Neuronal stem cell (in vitro differentiated cells): ENCODE data around the gene HYAL3.

Experiments used
- DNase-seq: peaks from one replicate; pipeline ENCODE4 v3.0.0-alpha.2; 2013; ENCODE audit warnings: low spot score
- H2AFZ ChIP-seq: one replicate; pipeline ENCODE4 v1.6.1; 2013; ENCODE audit warnings: mild to moderate bottlenecking, low read length, inconsistent platforms
- H2AK5ac ChIP-seq: 2 replicates; pipeline ENCODE4 v1.6.1; 2013; ENCODE audit warnings: low read depth, mild to moderate bottlenecking, inconsistent platforms, low read length, moderate library complexity, mixed read lengths
- H2BK120ac ChIP-seq: 2 replicates; pipeline ENCODE4 v1.6.1; 2013; ENCODE audit warnings: low read depth, mild to moderate bottlenecking, inconsistent platforms, low read length, moderate library complexity, mixed read lengths
- H2BK12ac ChIP-seq: one replicate; pipeline ENCODE4 v1.6.1; 2013; ENCODE audit warnings: low read length, inconsistent platforms
- H2BK15ac ChIP-seq: 2 replicates; pipeline ENCODE4 v1.6.1; 2013; ENCODE audit warnings: mild to moderate bottlenecking, low read length, inconsistent platforms, mixed read lengths
- H2BK5ac ChIP-seq: one replicate; pipeline ENCODE4 v1.6.1; 2013; ENCODE audit warnings: inconsistent platforms, mild to moderate bottlenecking, low read length, moderate library complexity
- H3K14ac ChIP-seq: one replicate; pipeline ENCODE4 v1.6.1; 2013; ENCODE audit warnings: low read length, inconsistent platforms
- H3K18ac ChIP-seq: 2 replicates; pipeline ENCODE4 v1.6.1; 2013; ENCODE audit warnings: low read length, inconsistent platforms
- H3K23ac ChIP-seq: 2 replicates; pipeline ENCODE4 v1.6.1; 2013; ENCODE audit warnings: low read depth, mild to moderate bottlenecking, mixed read lengths, low read length, inconsistent platforms; ENCODE audit not compliant: poor library complexity
- H3K27ac ChIP-seq: replicated peaks from 3 replicates; pipeline ENCODE4 v1.5.1; 2013; ENCODE audit warnings: low read length, inconsistent platforms
- H3K27me3 ChIP-seq, 3 experiments: 2 replicates each; pipeline ENCODE4 v1.6.1; 2013; ENCODE audit warnings: low read length in 3 of 3, mild to moderate bottlenecking in 2 of 3, inconsistent platforms in 1 of 3, low read depth in 1 of 3, mixed read lengths in 1 of 3, moderate library complexity in 1 of 3; ENCODE audit not compliant: control insufficient read depth in 3 of 3, insufficient read depth in 3 of 3
- H3K36me3 ChIP-seq, 2 donors: replicated peaks in 1 of 2; 2 replicates each; pipeline ENCODE4 v1.6.1; 2013; ENCODE audit warnings: low read length in 2 of 2; ENCODE audit not compliant: control insufficient read depth in 2 of 2, insufficient read depth in 2 of 2
- H3K4ac ChIP-seq: 2 replicates; pipeline ENCODE4 v1.6.1; 2013; ENCODE audit warnings: inconsistent platforms, mild to moderate bottlenecking, low read length, moderate library complexity
- H3K4me1 ChIP-seq, 2 donors: 1 replicate in 1 of 2; 2 replicates in 1 of 2; pipeline ENCODE4 v1.6.1; 2013; ENCODE audit warnings: low read length in 2 of 2, low read depth in 1 of 2; ENCODE audit not compliant: control insufficient read depth in 2 of 2, insufficient read depth in 1 of 2
- H3K4me2 ChIP-seq: one replicate; pipeline ENCODE4 v1.6.1; 2013; ENCODE audit warnings: mild to moderate bottlenecking, low read length, inconsistent platforms; ENCODE audit not compliant: insufficient read depth, poor library complexity, severe bottlenecking
- H3K4me3 ChIP-seq, 2 donors: 2 replicates each; pipeline ENCODE4 v1.5.1; 2013; ENCODE audit warnings: low read length in 2 of 2, mild to moderate bottlenecking in 2 of 2, inconsistent platforms in 1 of 2, moderate library complexity in 1 of 2
- H3K79me1 ChIP-seq: one replicate; pipeline ENCODE4 v1.6.1; 2013; ENCODE audit warnings: low read depth, mild to moderate bottlenecking, inconsistent platforms, low read length, moderate library complexity
- H3K9ac ChIP-seq: one replicate; pipeline ENCODE4 v1.6.1; 2013; ENCODE audit warnings: mild to moderate bottlenecking, low read depth, low read length, inconsistent platforms; ENCODE audit not compliant: poor library complexity
- H3K9me3 ChIP-seq, 2 donors: replicated peaks in 1 of 2; 2 replicates each; pipeline versions ENCODE3 to v1.6.1; 2013; ENCODE audit warnings: low read length in 2 of 2, mild to moderate bottlenecking in 2 of 2, inconsistent platforms in 1 of 2, low read depth in 1 of 2, mixed read lengths in 1 of 2, moderate library complexity in 1 of 2; ENCODE audit not compliant: control insufficient read depth in 2 of 2, insufficient read depth in 1 of 2
- H4K8ac ChIP-seq: one replicate; pipeline ENCODE4 v1.6.1; 2013; ENCODE audit warnings: low read depth, mild to moderate bottlenecking, inconsistent platforms, low read length, moderate library complexity
- H4K91ac ChIP-seq: one replicate; pipeline ENCODE4 v1.6.1; 2013; ENCODE audit warnings: low read length, low read depth, mild to moderate bottlenecking, inconsistent platforms; ENCODE audit not compliant: poor library complexity
- WGBS, 2 donors: extraction: QIAGEN DNeasy Blood & Tissue Kit; methylation state at CpG; one replicate each; pipeline ENCODE4 v1.1.7; 2013; ENCODE audit warnings: missing lambda C conversion rate in 2 of 2, mixed read lengths in 1 of 2; ENCODE audit not compliant: insufficient read length in 2 of 2, insufficient replicate concordance in 1 of 2; ENCODE audit errors: extremely low coverage in 2 of 2; 5-methylcytosine and 5-hydroxymethylcytosine counted together

Gene HYAL3

GRCh38 chr3:50327129-50327528 lies 27.9 kb upstream of the HYAL3 start:
- H3K27ac ChIP-seq = no peak overlapping the region
- no peak overlapping the region for H2BK15ac ChIP-seq
- H2BK120ac ChIP-seq = no peak overlapping the region
- no peaks in the 10 kb centered on the region for H3K27me3 ChIP-seq
- H3K9ac ChIP-seq = no peak overlapping the region
- H2AFZ ChIP-seq = no peak overlapping the region
- peak overlapping the region; percentile 94 for H3K4me2 ChIP-seq
- no peaks in the 10 kb centered on the region for H3K9me3 ChIP-seq
- H3K4me3 ChIP-seq = peak overlapping the region; percentile 74 to 98
- H3K4me1 ChIP-seq = peaks cover 17% of the 10 kb centered on the region in 2 donors
- H3K14ac ChIP-seq = no peak overlapping the region
- no CpG with 5 or more reads among the region's 4 CpGs for WGBS, 2 donors
- H3K79me1 ChIP-seq = peaks cover 10% of the 10 kb centered on the region
- H3K36me3 ChIP-seq = peaks cover 39 to 61% of the 10 kb centered on the region in 2 donors
- H4K91ac ChIP-seq = no peak overlapping the region
- H3K23ac ChIP-seq = no peak overlapping the region
- H2BK12ac ChIP-seq = no peak overlapping the region
- DNase-seq = no peak
- H3K4ac ChIP-seq = no peak overlapping the region
- H2AK5ac ChIP-seq = no peak overlapping the region
- no peak overlapping the region for H3K18ac ChIP-seq
- peak overlapping the region; percentile 26 for H2BK5ac ChIP-seq
- no peak overlapping the region for H4K8ac ChIP-seq

- no CpG with 5 or more reads among the region's 8 CpGs for WGBS, 2 donors
Measured at GRCh38 chr3:50326182-50326541, 27.0 kb upstream of the HYAL3 start.

GRCh38 chr3:50325497-50326181 lies 26.4 kb upstream of the HYAL3 start:
- H3K9me3 ChIP-seq = no peaks in the 10 kb centered on the region
- no peak overlapping the region for H3K9ac ChIP-seq
- H4K91ac ChIP-seq = no peak overlapping the region
- H3K4me1 ChIP-seq = peaks cover 20 to 21% of the 10 kb centered on the region in 2 donors
- no peak overlapping the region for H4K8ac ChIP-seq
- H3K14ac ChIP-seq = no peak overlapping the region
- H3K36me3 ChIP-seq = peaks cover 24 to 46% of the 10 kb centered on the region in 2 donors
- peaks cover 10% of the 10 kb centered on the region for H3K79me1 ChIP-seq
- WGBS, 2 donors = no CpG with 5 or more reads among the region's 11 CpGs
- no peak overlapping the region for H3K4ac ChIP-seq
- no peak overlapping the region for H2BK5ac ChIP-seq
- H2AK5ac ChIP-seq = no peak overlapping the region
- no peaks in the 10 kb centered on the region for H3K27me3 ChIP-seq
- H2BK15ac ChIP-seq = no peak overlapping the region
- H3K4me3 ChIP-seq = no peak overlapping the region
- H2BK12ac ChIP-seq = no peak overlapping the region
- no peak overlapping the region for H2BK120ac ChIP-seq
- no peak overlapping the region for H2AFZ ChIP-seq
- no peak overlapping the region for H3K18ac ChIP-seq
- no peak overlapping the region for H3K27ac ChIP-seq
- H3K23ac ChIP-seq = no peak overlapping the region
- no peak overlapping the region for H3K4me2 ChIP-seq
- DNase-seq = no peak

More at GRCh38 chr3:50326182-50326541, 27.0 kb upstream of the HYAL3 start:
- H3K23ac ChIP-seq = no peak overlapping the region
- peaks cover 10% of the 10 kb centered on the region for H3K79me1 ChIP-seq
- no peak overlapping the region for H3K14ac ChIP-seq
- H3K4me3 ChIP-seq = no peak overlapping the region
- no peak overlapping the region for H2AFZ ChIP-seq
- no peak overlapping the region for H2BK120ac ChIP-seq
- H2BK5ac ChIP-seq = no peak overlapping the region
- H3K9me3 ChIP-seq = no peaks in the 10 kb centered on the region
- no peak overlapping the region for H2BK15ac ChIP-seq
- H3K9ac ChIP-seq = no peak overlapping the region
- H3K27me3 ChIP-seq = no peaks in the 10 kb centered on the region
- H4K8ac ChIP-seq = no peak overlapping the region
- no peak overlapping the region for H3K4me2 ChIP-seq
- peaks cover 29 to 51% of the 10 kb centered on the region in 2 donors for H3K36me3 ChIP-seq
- H2AK5ac ChIP-seq = no peak overlapping the region
- H3K4me1 ChIP-seq = peaks cover 20% of the 10 kb centered on the region in 2 donors
- H4K91ac ChIP-seq = no peak overlapping the region
- H3K27ac ChIP-seq = no peak overlapping the region
- DNase-seq = no peak
- H3K4ac ChIP-seq = no peak overlapping the region
- no peak overlapping the region for H2BK12ac ChIP-seq
- H3K18ac ChIP-seq = no peak overlapping the region

- Histone ChIP-seq H2AFZ (no peak overlapping the region), H4K8ac (no peak overlapping the region), H3K4ac (no peak overlapping the region), H3K14ac (no peak overlapping the region), H2BK15ac (no peak overlapping the region), H3K27ac (no peak overlapping the region), H3K79me1 (peaks cover 15% of the 10 kb centered on the region), H3K23ac (no peak overlapping the region), H3K4me1 (peaks cover 25 to 26% of the 10 kb centered on the region in 2 donors), H4K91ac (no peak overlapping the region), H2BK120ac (no peak overlapping the region), H3K9ac (no peak overlapping the region), H3K18ac (no peak overlapping the region), H3K4me2 (no peak overlapping the region), H2AK5ac (no peak overlapping the region), H2BK12ac (no peak overlapping the region), H2BK5ac (no peak overlapping the region), H3K9me3 (no peaks in the 10 kb centered on the region), H3K4me3 (no peak overlapping the region), H3K27me3 (no peaks in the 10 kb centered on the region), H3K36me3 (peaks cover 20 to 42% of the 10 kb centered on the region in 2 donors)
- WGBS, 2 donors = no CpG with 5 or more reads among the region's 2 CpGs
- DNase-seq = no peak
Measured at GRCh38 chr3:50325113-50325480, 25.9 kb upstream of the HYAL3 start.
